Measurements from ENCODE around the gene IREB2.
"Not testable (repeated sequence)": the region's sequence is repeated elsewhere in the genome, so short reads cannot be mapped to it uniquely, and the experiment has no call there.

Gene IREB2

DNA sequence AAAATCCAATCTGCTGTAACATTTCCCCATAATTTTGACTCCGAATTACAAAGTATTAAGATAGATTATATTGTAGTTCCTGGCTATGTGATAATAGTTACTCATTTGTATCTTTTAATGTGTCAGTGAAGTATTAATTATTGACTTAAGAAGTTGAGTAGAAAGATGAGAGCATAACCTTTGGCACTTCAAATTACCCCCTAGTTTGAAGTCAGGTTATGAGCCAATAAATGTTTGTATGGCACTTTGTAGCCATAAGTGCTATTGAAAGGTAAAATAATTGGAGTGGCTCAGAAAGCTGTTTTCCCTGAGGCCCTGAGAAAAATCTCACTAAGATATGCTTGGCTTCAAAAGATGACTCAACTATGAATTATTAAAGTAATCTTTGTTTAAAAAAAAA lies 31.0 kb downstream of the IREB2 start:
- DNase-seq (ENCODE audit: low read depth in 4 of 4, low spot score in 1 of 4): no peak

DNA sequence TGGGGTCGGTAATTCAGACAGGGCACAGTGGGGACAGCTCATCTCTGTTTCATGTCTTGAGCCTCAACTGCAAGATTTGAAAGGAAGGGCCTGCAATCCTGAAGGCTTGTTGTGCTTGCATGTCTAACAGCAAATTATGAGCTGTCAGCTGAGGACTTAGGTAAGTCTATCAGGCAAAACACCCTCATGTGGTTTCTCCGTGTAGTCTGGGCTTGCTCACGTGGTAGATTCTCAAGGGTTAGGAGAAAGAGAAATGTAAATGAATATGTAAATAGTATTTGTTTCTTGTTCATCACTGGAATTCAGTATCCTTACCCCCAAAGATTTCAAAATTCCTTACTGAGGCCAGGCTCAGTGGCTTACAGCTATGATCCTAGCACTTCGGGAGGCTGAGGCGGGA lies 39.3 kb downstream of the IREB2 start:
- DNase-seq (ENCODE audit: low read depth in 4 of 4, low spot score in 1 of 4): no peak

DNA sequence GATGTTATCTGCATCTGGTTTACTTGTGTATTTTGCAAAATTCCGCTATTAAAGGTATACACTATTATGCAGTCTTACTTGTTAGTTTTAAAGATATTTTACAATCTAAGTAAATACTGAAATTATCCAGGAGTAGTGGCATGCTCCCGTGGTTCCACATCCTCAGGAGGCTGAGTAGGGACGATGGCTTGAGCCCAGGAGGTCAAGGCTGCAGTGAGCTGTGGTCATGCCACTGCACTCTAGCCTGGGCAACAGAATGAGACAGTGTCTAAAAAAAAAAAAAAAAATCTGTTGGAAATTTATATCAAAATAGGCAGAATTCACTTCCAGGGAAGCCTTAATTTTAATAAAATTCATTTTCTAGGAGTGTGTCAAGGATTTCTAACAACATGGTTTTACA lies 41.6 kb downstream of the IREB2 start:
- DNase-seq (ENCODE audit: low read depth in 4 of 4, low spot score in 1 of 4): no peak

DNA sequence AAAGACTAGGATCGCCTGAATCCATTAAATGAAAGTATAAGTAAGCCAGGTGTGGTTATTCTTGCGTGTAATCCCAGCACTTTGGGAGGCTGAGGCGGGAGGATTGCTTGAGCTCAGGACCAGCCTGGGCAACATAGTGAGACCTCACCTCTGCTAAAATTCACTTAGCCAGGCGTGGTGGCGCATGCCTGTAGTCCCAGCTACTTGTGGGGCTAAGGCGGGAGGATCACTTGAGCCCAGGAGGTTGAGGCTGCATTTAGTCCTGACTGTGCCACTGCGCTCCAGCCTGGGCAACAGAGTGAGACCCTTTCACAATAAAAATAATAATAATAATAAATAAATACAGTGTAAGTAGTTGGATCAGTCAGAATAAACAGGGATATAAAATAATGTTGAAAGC lies 43.9 kb downstream of the IREB2 start:
- DNase-seq (ENCODE audit: low read depth in 4 of 4, low spot score in 1 of 4): no peak

DNA sequence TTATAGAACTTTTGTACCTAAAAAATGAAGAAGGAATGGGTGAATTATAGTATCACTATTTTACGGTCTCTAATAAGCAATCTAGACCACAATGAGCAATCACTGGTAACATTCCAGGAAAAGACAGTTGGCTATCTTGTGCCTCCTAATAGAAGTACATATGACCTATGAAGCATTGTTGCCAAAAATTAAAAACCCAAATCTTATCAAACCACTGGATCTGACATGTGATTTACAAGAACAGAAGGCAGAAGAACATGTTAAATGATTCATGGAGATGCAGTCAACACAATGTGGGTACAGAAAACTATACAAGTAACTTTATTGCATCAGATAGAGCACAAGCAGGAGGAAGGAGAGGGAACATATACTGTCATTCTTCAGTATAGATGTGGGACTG lies 54.9 kb downstream of the IREB2 start:
- no peak for DNase-seq (ENCODE audit: low read depth in 4 of 4, low spot score in 1 of 4)

DNA sequence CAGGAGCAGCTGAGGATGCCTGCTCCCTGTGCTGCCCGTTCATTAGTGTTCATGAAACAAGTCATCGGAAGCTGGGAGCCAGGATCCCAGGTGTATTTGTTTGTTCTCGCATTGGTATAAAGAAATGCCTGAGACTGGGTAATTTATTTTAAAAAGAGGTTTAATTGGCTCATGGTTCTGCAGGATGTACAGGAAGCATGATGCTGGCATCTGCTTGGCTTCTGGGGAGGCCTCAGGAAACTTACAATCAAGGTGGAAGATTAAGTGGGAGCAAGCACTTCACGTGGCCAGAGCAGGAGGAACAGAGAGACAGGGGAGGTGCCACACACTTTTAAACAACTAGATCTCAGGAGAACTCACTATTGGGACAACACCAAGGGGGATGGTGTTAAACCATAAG lies 63.8 kb downstream of the IREB2 start:
- no peak for DNase-seq (ENCODE audit: low read depth in 4 of 4, low spot score in 1 of 4)

GRCh38 chr15:78502641-78503040 lies 64.6 kb downstream of the IREB2 start:
- DNase-seq (ENCODE audit: low read depth in 4 of 4, low spot score in 1 of 4): no peak

DNA sequence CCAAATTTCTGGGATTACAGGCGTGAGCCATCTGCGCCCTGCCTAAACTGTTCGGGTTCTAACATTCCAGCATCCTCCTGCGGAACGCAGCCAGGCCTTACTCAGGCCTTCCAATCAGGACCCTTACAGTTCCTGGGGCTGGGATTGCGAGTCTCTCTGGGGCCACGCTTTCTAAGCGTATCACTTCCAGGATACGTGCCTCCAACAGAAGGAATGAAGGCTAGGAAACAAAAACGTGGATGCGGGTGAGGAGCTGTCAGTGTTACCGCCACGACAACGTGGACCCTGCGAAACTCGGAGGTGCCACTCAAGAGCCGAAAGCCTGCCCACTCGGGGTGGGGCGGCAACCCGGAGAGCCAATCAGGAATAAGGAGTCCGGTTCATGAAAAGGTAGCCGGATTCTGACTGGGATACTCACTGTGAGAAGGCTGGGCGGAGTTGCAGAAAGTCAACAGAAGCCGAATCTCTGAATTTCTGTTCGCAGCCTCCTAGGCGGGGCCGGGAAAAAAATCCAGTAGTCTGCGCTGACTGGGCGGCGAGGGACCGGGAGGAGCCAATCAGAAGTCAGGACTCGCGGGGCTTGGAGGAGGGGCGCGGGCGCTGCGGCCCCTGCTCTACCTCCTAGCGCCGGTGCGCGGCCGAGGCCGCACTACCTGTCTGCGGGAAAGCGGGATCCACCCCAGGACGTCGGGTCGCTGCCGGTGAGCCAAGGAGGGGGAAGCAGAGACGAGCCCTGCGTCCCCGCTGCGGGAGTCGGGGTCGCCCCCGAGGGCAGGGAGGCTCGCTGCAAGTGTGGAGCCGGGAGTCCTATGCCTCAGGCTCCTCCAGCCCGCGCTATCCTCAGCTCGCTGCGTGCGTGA lies 69.2 kb downstream of the IREB2 start, which contains the start of gene HYKK:
Gene HYKK (plus strand): TSS at position 607 of the 860 bp plus-strand sequence. CDS start 5,512 bp downstream, outside the sequence.
- DNase-seq (ENCODE audit: low read depth in 4 of 4, low spot score in 1 of 4): peak; percentile 49 to 80 (median 60)

DNA sequence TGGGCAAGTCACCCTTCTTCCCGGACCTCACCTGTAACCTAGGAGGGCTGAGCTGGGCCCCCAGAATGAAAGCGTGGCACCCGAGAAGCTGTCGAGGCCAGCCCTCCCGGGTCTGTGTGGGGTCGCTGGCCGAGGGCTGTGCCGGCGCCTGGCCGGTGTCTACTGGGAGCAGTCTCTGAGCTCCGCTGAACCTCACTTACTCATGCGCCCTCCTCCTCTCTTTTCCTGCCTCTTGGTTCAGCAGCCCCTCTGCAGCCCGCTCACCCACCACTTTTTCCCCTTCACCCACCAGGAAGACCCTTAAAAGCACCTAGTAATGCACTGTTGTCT lies 69.8 kb downstream of the IREB2 start:
- no peak for DNase-seq (ENCODE audit: low read depth in 4 of 4, low spot score in 1 of 4)

DNA sequence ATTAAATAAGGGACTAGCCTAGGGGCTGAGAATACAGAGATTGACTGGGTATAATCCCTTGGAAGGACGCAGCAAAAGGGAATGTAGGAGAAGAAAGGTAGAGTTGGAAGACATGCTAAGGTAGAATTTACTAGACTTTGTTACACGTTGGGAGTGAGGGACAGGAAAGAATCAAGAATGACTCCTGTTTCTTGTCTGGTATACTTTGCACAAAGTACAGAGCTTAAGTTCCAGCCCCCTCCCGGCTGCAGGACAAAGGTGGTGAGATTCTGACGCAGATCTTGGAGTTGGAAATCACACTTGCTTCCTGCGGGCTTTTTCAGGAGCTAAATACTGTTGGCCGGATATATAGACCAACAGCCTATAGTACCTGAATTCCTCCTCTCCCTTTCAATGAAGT lies 70.3 kb downstream of the IREB2 start:
- no peak for DNase-seq (ENCODE audit: low read depth in 4 of 4, low spot score in 1 of 4)

- DNase-seq (ENCODE audit: low read depth in 4 of 4, low spot score in 1 of 4): no peak
Observed at GRCh38 chr15:78509726-78510312, 71.8 kb downstream of the IREB2 start.

DNA sequence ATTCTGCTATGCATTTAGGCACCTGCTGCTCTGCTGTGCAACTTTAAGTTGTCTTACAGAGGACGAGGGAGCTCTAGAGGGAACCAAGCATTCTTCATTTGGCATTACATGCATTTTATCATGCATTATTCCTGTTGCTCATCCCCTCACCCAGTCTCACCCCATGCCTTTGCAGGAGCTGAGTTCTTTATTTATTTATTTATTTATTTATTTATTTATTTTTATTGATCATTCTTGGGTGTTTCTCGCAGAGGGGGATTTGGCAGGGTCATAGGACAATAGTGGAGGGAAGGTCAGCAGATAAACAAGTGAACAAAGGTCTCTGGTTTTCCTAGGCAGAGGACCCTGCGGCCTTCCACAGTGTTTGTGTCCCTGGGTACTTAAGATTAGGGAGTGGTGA lies 82.0 kb downstream of the IREB2 start:
- not testable (repeated sequence) for DNase-seq (ENCODE audit: low read depth in 4 of 4, low spot score in 1 of 4)

DNA sequence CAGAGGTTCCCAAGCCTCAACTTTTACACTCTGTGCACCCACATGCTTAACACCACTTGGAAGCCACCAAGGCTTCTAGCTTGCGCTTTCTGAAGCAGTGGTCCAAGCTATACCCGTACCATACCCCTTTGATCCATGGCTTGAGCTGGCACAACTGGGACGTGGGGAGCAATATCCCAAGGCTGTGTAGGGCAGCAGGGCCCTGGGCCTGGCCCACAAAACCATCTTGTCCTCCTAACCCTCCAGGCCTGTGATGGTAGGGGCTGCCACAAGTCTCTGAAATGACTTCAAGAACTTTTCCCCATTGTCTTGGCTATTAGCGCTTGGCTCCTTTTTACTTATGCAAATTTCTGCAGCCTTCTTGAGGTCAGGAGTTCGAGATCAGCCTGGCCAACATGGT lies 86.2 kb downstream of the IREB2 start:
- DNase-seq (ENCODE audit: low read depth in 4 of 4, low spot score in 1 of 4): no peak

GRCh38 chr15:78527325-78527724 lies 89.3 kb downstream of the IREB2 start:
- DNase-seq (ENCODE audit: low read depth in 4 of 4, low spot score in 1 of 4): no peak

- DNase-seq (ENCODE audit: low read depth in 4 of 4, low spot score in 1 of 4): no peak
Observed at GRCh38 chr15:78533331-78533730, 95.3 kb downstream of the IREB2 start.

- no peak for DNase-seq (ENCODE audit: low read depth in 4 of 4, low spot score in 1 of 4)
Observed at GRCh38 chr15:78536134-78536533, 98.1 kb downstream of the IREB2 start.

DNA sequence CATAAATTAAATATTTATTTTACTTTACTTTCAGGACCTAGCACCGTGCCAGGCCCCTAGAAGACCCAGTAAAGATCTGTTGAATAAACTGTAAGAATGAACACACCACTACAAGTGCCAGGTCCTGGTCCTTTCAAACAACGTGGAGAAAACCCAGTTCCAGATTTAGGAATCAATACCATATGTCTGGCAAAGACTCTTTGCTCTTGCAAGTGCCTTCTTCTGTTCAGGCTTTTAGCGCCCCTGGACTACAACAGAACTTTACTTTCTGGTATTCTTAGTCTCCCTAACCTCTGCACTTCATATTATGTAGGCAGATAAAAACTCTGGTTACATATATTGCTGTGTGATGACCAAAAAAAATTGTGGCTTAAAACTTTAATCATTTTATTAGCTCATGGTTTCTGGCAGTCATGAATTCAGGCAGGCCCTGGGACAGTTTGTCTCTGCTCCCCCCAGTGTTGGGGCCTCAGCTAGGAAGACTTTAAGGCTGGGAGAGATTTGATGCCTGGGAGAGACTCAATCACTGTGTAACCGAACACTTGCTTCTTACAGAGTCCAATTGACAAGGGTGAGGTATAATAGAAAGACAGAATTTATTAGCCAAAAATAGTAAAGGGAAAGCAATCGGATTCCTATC lies 99.4 kb downstream of the IREB2 start:
- no peak for DNase-seq (ENCODE audit: low read depth in 4 of 4, low spot score in 1 of 4)

DNA sequence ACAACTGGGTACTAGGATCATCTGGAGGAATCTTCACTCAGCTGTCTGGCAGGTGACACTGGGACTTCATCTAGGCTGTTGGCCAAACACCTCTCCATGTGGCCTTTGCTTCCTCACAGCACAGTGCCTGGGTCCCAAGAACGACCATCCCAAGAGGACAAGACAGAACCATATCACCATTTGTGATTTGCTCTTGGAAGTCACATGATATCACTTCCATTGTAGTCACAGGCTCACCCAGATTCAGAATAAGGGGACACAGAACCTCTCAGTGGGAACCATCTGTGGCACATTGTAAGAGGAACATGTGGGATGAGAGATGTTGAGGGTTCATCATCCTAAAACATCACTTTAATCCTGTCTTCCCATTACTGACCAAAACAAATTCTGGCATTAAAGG lies 100.3 kb downstream of the IREB2 start:
- DNase-seq (ENCODE audit: low read depth in 4 of 4, low spot score in 1 of 4): no peak

- not testable (repeated sequence) for DNase-seq (ENCODE audit: low read depth in 4 of 4, low spot score in 1 of 4)
Observed at GRCh38 chr15:78539464-78540140, 101.6 kb downstream of the IREB2 start.

DNA sequence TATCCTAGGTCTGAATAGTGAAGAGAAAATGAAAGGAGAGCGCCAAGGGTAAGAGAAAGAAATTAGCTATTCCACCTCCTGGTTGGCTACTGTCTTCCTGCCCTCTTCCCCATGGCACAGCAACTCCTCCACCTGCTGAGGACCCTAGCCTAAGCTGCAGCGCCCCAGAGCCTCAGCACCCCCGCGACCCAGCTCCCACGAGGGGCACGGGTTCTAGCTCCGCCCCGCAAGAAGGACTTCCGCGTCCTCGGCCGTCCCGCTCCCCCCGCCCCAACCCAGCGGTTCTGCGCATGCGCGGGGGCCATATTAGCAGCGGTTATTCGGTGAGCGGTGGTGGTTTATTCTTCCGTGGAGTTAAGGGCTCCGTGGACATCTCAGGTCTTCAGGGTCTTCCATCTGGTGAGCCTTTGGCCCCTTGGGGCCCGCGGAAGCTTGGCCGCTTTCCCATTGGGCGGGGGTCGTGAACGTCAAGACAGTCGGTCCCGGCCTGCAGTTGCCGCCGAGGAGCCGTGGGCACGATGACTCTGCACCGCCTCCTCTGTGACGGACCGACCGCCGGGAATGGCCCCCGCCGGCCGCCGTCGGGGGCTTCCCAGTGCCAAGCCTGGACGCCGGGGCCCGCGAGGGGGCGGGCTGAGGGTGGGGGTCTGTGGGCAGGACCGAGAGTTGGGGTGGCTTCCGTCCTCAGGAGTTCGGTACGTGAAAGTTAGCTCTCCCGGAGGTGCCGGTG lies 102.3 kb downstream of the IREB2 start, which contains the start of gene PSMA4:
Gene PSMA4 (plus strand): TSS at position 304 of the 730 bp plus-strand sequence. CDS start 1,484 bp downstream, outside the sequence.
- DNase-seq (ENCODE audit: low read depth in 4 of 4, low spot score in 1 of 4): peak; percentile 87 to 95 (median 94)
